K562 (cell line): ENCODE data around the gene ROBO1. TPM values are rescaled to one million over a fixed set of nuclear protein-coding genes. Genes with fewer than 3 reads are reported as not detected.

ENCODE experiments used
- ATAC-seq: fragments of 200-7000 bp; cut with Tn5 transposase; 3 replicates; pipeline ENCODE4 v1.9.1; 2020; ENCODE audit warnings: moderate library complexity
- BruUV-seq: library from RNA; stranded (reverse); fragments of 400-500 nt; replicated peaks from 2 replicates; lab custom pipeline; 2021; lab: Mats Ljungman, UMichigan
- CTCF ChIA-PET: fragments of 300-600 bp; formaldehyde crosslinking; extraction: SDS; loops from one replicate; lab custom pipeline; 2021; ENCODE audit warnings: low intra/inter-chr PET ratio; lab: Yijun Ruan, JAX
- POLR2A ChIA-PET: fragments of 300-600, 350-650 bp; sonication (Branson Sonifier 250); formaldehyde crosslinking; extraction: SDS; loops from one replicate; lab custom pipeline; 2021; ENCODE audit warnings: antibody characterized with exemption, inconsistent platforms; lab: Yijun Ruan, JAX
- DNase-seq, 4 experiments: peaks; one replicate each; pipeline versions ENCODE4 v3.0.0 to v3.0.0-alpha.2; 2011 to 2018; ENCODE audit warnings: low spot score in 3 of 4, mixed read lengths in 3 of 4; ENCODE audit errors: extremely low read depth in 1 of 4
- FAIRE-seq: peaks from 2 replicates; lab custom pipeline; 2011; peaks lifted over from hg19 to GRCh38; lab: Jason Lieb, UNC
- H2AFZ ChIP-seq: 2 replicates; pipeline ENCODE4 v1.6.0; 2011; ENCODE audit warnings: low read depth, low read length, control low read depth, inconsistent platforms
- H3K27ac ChIP-seq: fragments of 200-600 bp; 3 replicates; pipeline ENCODE4 v1.8.0; 2011; ENCODE audit warnings: low read depth, mild to moderate bottlenecking, control low read depth, inconsistent platforms, low read length, moderate library complexity, mixed read lengths; ENCODE audit errors: extremely low read depth
- H3K27me3 ChIP-seq, 2 experiments: fragments of 300-600 bp in 1 of 2; 2 replicates in 1 of 2; 3 replicates in 1 of 2; pipeline versions ENCODE4 v1.6.0 to v1.8.0; 2011; ENCODE audit warnings: inconsistent platforms in 2 of 2, low read length in 2 of 2, mild to moderate bottlenecking in 1 of 2, mixed read lengths in 1 of 2, moderate library complexity in 1 of 2; ENCODE audit not compliant: control insufficient read depth in 2 of 2, insufficient read depth in 2 of 2
- H3K36me3 ChIP-seq: fragments of 300-600 bp; 3 replicates; pipeline ENCODE4 v1.8.0; 2011; ENCODE audit warnings: mild to moderate bottlenecking, low read length, inconsistent platforms; ENCODE audit not compliant: control insufficient read depth, insufficient read depth
- H3K4me1 ChIP-seq, 2 experiments: fragments of 200-600 bp in 1 of 2; replicated peaks in 1 of 2; 2 replicates in 1 of 2; 3 replicates in 1 of 2; pipeline versions ENCODE4 v1.5.1 to v1.8.0; 2011; ENCODE audit warnings: inconsistent platforms in 2 of 2, low read length in 2 of 2, mild to moderate bottlenecking in 1 of 2, mixed read lengths in 1 of 2, moderate library complexity in 1 of 2; ENCODE audit not compliant: control insufficient read depth in 2 of 2, insufficient read depth in 2 of 2
- H3K4me2 ChIP-seq: 2 replicates; pipeline ENCODE4 v1.6.1; 2011; ENCODE audit warnings: low read length, control low read depth, inconsistent platforms, mixed read lengths; ENCODE audit not compliant: insufficient read depth
- H3K4me3 ChIP-seq: fragments of 200-600 bp; sonication (generic), shearing (Covaris generic); 2 replicates; pipeline ENCODE4 v1.5.1; 2016; ENCODE audit warnings: control low read depth, inconsistent platforms
- H3K79me2 ChIP-seq: fragments of 200-600 bp; 3 replicates; pipeline ENCODE4 v1.8.0; 2011; ENCODE audit warnings: low read length, inconsistent platforms; ENCODE audit not compliant: control insufficient read depth, insufficient read depth
- H3K9ac ChIP-seq, 2 experiments: 2 replicates each; pipeline versions ENCODE4 v1.6.0 to v1.6.1; 2011; ENCODE audit warnings: low read depth in 2 of 2, low read length in 2 of 2, control low read depth in 1 of 2, inconsistent platforms in 1 of 2, mild to moderate bottlenecking in 1 of 2, mixed read lengths in 1 of 2; ENCODE audit not compliant: insufficient read depth in 1 of 2
- H3K9me1 ChIP-seq: one replicate; pipeline ENCODE4 v1.6.0; 2011; ENCODE audit warnings: inconsistent platforms, mild to moderate bottlenecking, low read length, moderate library complexity; ENCODE audit not compliant: control insufficient read depth, insufficient read depth
- H3K9me3 ChIP-seq: replicated peaks from 2 replicates; pipeline ENCODE4 v1.5.1; 2011; ENCODE audit warnings: low read depth, low read length, inconsistent platforms; ENCODE audit not compliant: control insufficient read depth, insufficient read depth
- H4K20me1 ChIP-seq: replicated peaks from 2 replicates; pipeline ENCODE4 v1.6.1; 2011; ENCODE audit warnings: low read length, inconsistent platforms, mixed read lengths; ENCODE audit not compliant: control insufficient read depth, insufficient read depth
- AFF4 ChIP-seq: sonication (generic); formaldehyde crosslinking; IDR thresholded peaks from 2 replicates; pipeline ENCODE4 v1.8.0; 2023; ENCODE audit warnings: mild to moderate bottlenecking, missing genetic modification reagents
- MAFK ChIP-seq: IDR thresholded peaks from 2 replicates; pipeline ENCODE4 v1.6.1; 2011; ENCODE audit warnings: low read length, improper control_type of control experiment
- PURB ChIP-seq: sonication (generic); formaldehyde crosslinking; IDR thresholded peaks from 2 replicates; pipeline ENCODE4 v1.9.0; 2021; ENCODE audit warnings: low read depth, mild to moderate bottlenecking, missing genetic modification reagents
- TEAD2 ChIP-seq: fragments of 450-650 bp; IDR thresholded peaks from 2 replicates; pipeline ENCODE4 v1.6.1; 2016; ENCODE audit warnings: missing genetic modification characterization, control low read depth, missing compliant biosample characterization
- WGBS: fragments of 100-300 bp; shearing (Covaris generic); methylation state at CpG from one replicate; pipeline ENCODE4 v1.1.6; 2016; ENCODE audit warnings: low coverage, mixed read lengths; ENCODE audit not compliant: insufficient coverage; ENCODE audit errors: missing lambda C conversion rate; 5-methylcytosine and 5-hydroxymethylcytosine counted together
- in situ Hi-C: fragments of 300-500 bp; cut with MboI; formaldehyde crosslinking; loops from 4 replicates; pipeline ENCODE4 v1.15.0; 2018; ENCODE audit warnings: inconsistent platforms, mixed read lengths
- intact Hi-C: fragments of 100-400 bp; cut with micrococcal nuclease; formaldehyde crosslinking; loops from 2 replicates; pipeline ENCODE4 v1.14.2; 2022
- polyA plus RNA-seq, 8 experiments: library from polyadenylated mRNA; depleted of rRNA in 4 of 8; stranded (reverse) in 5 of 8; unstranded in 3 of 8; fragments of >200 nt; fragmentation: Nextera tagmentation in 2 of 8; fragmentation: Illumina TruSeq in 1 of 8; extraction: Ambion mirVana in 2 of 8; extraction: Trizol in 1 of 8; gene quantifications; 2 replicates each; pipeline versions ENCODE4 v1.2.1 to v1.2.3, GENCODE V29; 2011 to 2014; ENCODE audit warnings: inconsistent platforms in 1 of 8, missing spikeins in 1 of 8
- total RNA-seq, 7 experiments: library from RNA; depleted of rRNA in 6 of 7; stranded (reverse); fragments of >200 nt in 6 of 7; fragmentation: Illumina TruSeq in 2 of 7; extraction: Trizol in 2 of 7; gene quantifications; 2 replicates each; pipeline versions ENCODE4 v1.2.1 to v1.2.3, GENCODE V29; 2011 to 2021; ENCODE audit warnings: low replicate concordance in 1 of 7

ROBO1 gene
- total and polyA plus RNA-seq, 9 of the 15 experiments (the other 6 are each of a cell fraction or from before 2014, with no cell fraction given): 0.01 to 0.53 (median 0.17) TPM; not detected in 5

GRCh38 chr3:78991656-78992055 is 776.1 kb downstream of the ROBO1 start:
- BruUV-seq: no TSS peak
- H4K20me1 ChIP-seq: no peaks in the 10 kb centered on the region
- no peaks in the 10 kb centered on the region for H3K27me3 ChIP-seq
- in situ Hi-C loops: no loop called here
- H3K27ac ChIP-seq: no peak overlapping the region
- FAIRE-seq (no peak), DNase-seq (no peak), ATAC-seq (no peak)
- WGBS: 0% methylated on average over 2 of the region's 2 CpGs
- H3K9me3 ChIP-seq: no peaks in the 10 kb centered on the region
- ChIA-PET CTCF (no interaction called here), POLR2A (no interaction called here)
- intact Hi-C loops: no loop called here
- H3K9me1 ChIP-seq: no peaks in the 10 kb centered on the region
- no peak overlapping the region for H2AFZ ChIP-seq
- H3K79me2 ChIP-seq: no peaks in the 10 kb centered on the region
- H3K9ac ChIP-seq: no peak overlapping the region
- H3K4me3 ChIP-seq: no peak overlapping the region
- no peaks in the 10 kb centered on the region for H3K36me3 ChIP-seq
- TF ChIP-seq MAFK (no peak), PURB (CRISPR knock-in tag) (no peak), AFF4 (CRISPR knock-in tag) (no peak), TEAD2 (tag) (no peak)
- H3K4me1 ChIP-seq: no peaks in the 10 kb centered on the region
- H3K4me2 ChIP-seq: no peak overlapping the region
